Kidney epithelial cell (primary cell): Measurements from ENCODE around the gene TNFRSF8. TPM values are rescaled to one million over a fixed set of nuclear protein-coding genes. Genes with fewer than 3 reads are reported as not detected.

Experiments used
- DNase-seq: peaks from one replicate; pipeline ENCODE4 v3.0.0-alpha.2; 2010; ENCODE audit warnings: low read depth
- H3K27me3 ChIP-seq: 2 replicates; pipeline ENCODE4 v1.6.0; 2011; ENCODE audit warnings: low read length; ENCODE audit not compliant: control insufficient read depth, insufficient read depth
- H3K36me3 ChIP-seq: 2 replicates; pipeline ENCODE4 v1.5.1; 2011; ENCODE audit warnings: low read length; ENCODE audit not compliant: control insufficient read depth, insufficient read depth
- H3K4me3 ChIP-seq: 2 replicates; pipeline ENCODE4 v1.5.1; 2011; ENCODE audit warnings: low read depth, mild to moderate bottlenecking, control low read depth, low read length
- total RNA-seq: library from RNA; depleted of rRNA; stranded (reverse); fragments of >200 nt; gene quantifications from 2 replicates; pipeline ENCODE4 v1.2.3, GENCODE V29; 2015
- TF ChIP-seq, protein P1 (sequence below): IDR thresholded peaks from 2 replicates; pipeline ENCODE4 v1.5.1; 2011; ENCODE audit warnings: mild to moderate bottlenecking, moderate library complexity, low read length, control low read depth, inconsistent platforms; ENCODE audit not compliant: insufficient read depth, poor library complexity, severe bottlenecking

Gene TNFRSF8
- total RNA-seq, 1 donor from 2014 or later: 0.21 TPM

DNA sequence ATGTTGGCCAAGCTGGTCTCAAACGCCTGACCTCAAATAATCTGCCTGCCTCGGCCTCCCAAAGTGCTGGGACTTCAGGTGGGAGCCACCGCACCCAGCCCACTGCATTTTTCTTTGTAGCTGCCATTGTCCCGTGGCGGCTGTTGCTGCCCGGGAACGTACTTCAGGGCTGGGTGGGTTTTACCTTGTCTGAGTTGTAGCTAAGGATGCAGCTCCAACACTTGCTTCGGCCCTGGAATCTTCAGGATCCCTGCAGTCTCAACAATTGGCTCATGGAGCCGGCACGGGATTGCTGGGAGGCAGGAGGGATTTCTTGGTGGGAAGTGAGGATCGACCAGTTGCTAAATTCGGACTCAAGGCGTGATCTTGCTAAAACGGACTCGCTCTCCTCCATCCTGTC is 10.7 kb downstream of the TNFRSF8 start:
- peaks cover 7% of the 10 kb centered on the region for H3K27me3 ChIP-seq
- DNase-seq: no peak
- no peak overlapping the region for H3K4me3 ChIP-seq
- no peaks in the 10 kb centered on the region for H3K36me3 ChIP-seq
- TF ChIP-seq, protein P1, sequence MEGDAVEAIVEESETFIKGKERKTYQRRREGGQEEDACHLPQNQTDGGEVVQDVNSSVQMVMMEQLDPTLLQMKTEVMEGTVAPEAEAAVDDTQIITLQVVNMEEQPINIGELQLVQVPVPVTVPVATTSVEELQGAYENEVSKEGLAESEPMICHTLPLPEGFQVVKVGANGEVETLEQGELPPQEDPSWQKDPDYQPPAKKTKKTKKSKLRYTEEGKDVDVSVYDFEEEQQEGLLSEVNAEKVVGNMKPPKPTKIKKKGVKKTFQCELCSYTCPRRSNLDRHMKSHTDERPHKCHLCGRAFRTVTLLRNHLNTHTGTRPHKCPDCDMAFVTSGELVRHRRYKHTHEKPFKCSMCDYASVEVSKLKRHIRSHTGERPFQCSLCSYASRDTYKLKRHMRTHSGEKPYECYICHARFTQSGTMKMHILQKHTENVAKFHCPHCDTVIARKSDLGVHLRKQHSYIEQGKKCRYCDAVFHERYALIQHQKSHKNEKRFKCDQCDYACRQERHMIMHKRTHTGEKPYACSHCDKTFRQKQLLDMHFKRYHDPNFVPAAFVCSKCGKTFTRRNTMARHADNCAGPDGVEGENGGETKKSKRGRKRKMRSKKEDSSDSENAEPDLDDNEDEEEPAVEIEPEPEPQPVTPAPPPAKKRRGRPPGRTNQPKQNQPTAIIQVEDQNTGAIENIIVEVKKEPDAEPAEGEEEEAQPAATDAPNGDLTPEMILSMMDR: no peak

DNA sequence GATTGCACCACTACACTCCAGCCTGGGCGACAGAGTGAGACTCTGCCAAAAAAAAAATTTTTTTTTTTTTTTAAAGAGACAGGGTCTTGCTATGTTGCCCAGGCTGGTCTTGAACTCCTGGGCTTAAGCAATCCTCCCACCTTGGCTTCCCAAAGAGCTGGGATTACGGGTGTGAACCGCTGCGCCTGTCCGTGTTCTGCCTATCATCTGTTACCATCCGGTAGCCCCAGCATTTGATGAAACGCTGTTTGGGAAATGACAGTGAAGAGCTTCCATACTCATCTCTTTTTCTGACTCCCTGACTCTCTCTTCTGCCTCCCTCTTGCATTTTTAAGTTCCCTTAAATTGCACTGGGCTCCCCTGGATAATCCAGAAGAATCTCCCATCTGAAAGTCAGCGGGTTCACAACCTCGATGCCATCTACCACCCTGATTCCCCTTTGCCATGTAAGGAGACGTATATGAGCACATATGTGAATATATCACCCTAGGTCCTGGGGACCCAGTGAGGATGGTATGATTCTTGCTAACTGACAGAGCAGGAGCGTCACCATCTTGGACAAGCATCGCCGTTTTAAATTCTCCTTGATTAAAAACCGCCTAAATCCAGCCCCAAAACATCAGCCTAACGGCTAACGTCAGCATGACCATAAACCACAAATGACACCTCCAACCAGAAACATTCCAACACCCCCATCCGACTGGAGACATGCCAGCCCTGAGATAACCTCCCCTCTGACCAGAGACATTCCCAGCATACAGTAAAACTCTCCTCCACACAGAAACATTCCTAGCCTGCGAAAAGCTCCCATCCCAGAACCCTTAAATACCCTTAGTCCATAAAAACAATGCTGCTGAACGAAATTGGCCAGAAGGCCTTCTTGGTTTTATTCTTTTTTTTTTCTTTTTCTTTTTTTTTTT is 12.4 kb downstream of the TNFRSF8 start:
- peak; percentile 65 for DNase-seq
- Histone ChIP-seq H3K36me3 (no peaks in the 10 kb centered on the region), H3K4me3 (no peak overlapping the region), H3K27me3 (peaks cover 5% of the 10 kb centered on the region)
- TF ChIP-seq, protein P1: no peak

DNA sequence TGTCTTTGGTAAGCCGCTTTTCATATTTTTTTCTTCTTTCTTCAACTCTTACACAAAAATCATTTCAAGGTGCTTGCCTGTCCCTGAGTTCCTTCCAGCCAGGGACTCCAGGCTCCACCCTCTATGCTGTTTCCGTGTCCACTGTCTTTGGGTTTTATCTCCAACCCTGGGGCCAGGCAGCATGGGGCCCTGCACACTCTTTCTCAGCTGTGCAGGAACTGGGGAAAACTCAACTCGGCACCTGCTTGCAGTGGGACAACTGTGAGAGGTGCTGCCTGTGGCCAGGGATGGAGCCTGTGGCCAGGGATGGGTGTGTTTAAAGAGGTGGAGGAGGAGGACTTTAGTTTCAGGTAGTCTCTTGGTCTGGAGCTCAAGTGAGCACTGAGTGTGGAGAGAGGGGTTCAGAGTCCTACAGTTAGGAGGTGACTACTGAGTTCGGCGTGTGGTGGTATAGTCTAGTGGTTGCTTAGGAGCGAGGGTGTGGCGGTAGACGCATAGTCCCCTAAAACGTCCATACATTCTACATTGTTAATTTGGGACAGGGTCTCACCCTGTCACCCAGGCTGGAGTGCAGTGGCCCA is 13.4 kb downstream of the TNFRSF8 start:
- Histone ChIP-seq H3K36me3 (no peaks in the 10 kb centered on the region), H3K4me3 (no peak overlapping the region), H3K27me3 (peaks cover 3% of the 10 kb centered on the region)
- no peak for DNase-seq
- TF ChIP-seq, protein P1: no peak

DNA sequence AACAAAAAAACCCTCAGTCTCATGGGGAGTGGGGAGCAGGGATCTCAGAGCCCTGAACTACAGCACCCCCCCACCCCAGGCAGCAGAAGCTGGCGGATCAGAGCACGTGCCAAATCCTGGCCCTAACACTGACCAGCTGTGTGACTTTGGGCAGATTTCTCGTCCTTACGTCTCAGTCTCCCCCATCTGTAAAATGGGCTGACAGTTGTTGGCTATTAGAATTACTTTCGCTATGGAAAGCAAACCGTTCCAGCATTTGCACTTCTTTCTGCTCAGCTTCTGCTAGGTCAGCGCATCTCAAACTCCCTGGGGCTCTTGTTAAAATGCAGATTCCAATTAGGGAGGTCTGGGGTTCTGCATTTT is 15.5 kb downstream of the TNFRSF8 start:
- no peak for DNase-seq
- H3K36me3 ChIP-seq: no peaks in the 10 kb centered on the region
- TF ChIP-seq, protein P1: no peak
- no peak overlapping the region for H3K4me3 ChIP-seq
- H3K27me3 ChIP-seq: peaks cover 3% of the 10 kb centered on the region

DNA sequence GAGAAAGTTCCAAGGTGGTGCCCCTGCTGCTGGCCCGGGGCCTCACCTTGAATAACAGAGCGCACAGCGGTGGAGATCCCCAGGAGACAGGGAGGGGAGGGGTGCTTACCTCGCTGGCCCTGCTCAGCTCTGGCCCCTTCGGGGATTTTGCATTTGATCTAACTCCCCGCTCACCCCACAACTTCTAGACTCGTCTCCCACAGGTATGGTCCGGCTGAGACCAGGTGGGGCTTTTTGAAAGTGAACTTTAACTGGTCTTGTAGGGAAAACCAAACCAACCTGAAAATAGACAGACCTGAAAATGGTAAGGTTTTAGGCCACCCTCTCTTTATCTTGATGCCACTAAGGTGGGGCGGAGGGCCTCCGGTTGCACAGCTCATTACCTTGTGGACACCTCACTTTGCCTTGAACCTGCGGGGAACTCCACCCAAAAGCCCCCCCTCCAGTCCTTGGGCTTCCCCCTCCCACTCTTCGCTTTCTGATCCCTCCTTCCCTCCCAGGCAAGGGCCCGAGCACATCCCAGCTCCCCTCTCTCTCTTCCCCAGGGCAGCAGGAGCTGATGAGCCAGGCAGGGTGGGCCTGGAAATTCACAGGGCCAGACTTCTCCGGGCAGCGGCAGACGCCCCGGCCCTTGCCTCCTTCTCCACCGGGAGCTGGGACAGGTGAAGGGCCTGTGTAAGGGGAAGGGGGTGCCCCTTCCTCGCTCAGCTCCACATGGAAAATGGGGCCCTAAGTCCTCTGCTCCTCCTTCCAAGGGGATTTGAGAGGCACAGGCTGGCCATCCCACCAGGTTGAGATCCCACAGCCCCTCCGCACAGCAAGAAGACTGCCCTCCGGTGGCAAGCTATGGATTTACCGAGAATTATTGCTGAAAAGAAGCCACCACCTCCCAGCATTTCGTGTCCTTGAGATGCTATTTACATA is 16.1 kb downstream of the TNFRSF8 start:
- TF ChIP-seq, protein P1: peak; percentile 63
- no peak for DNase-seq
- no peak overlapping the region for H3K4me3 ChIP-seq
- H3K36me3 ChIP-seq: no peaks in the 10 kb centered on the region
- H3K27me3 ChIP-seq: peaks cover 3% of the 10 kb centered on the region
